H9 (cell line): ENCODE results near the gene HEATR5A. TPM values are rescaled to one million over a fixed set of nuclear protein-coding genes. Genes with fewer than 3 reads are reported as not detected.
"Not testable (repeated sequence)": the region's sequence is repeated elsewhere in the genome, so short reads cannot be mapped to it uniquely, and the experiment has no call there.

Experiments used
- DNase-seq: peaks from one replicate; pipeline ENCODE4 v3.0.0-alpha.2; 2017
- H2AFZ ChIP-seq: one replicate; pipeline ENCODE4 v1.6.1; 2013; ENCODE audit warnings: mild to moderate bottlenecking, low read length, control low read depth, moderate library complexity
- H2AK5ac ChIP-seq: 2 replicates; pipeline ENCODE4 v1.6.1; 2013; ENCODE audit warnings: low read length, control low read depth, mixed read lengths; ENCODE audit not compliant: insufficient read length
- H2BK120ac ChIP-seq: one replicate; pipeline ENCODE4 v1.6.1; 2013; ENCODE audit warnings: low read depth, mild to moderate bottlenecking, low read length, control low read depth, inconsistent platforms; ENCODE audit not compliant: poor library complexity, severe bottlenecking
- H2BK12ac ChIP-seq: 2 replicates; pipeline ENCODE4 v1.6.1; 2013; ENCODE audit warnings: low read length, control low read depth, mixed read lengths, low read depth; ENCODE audit not compliant: insufficient read length
- H2BK15ac ChIP-seq: 2 replicates; pipeline ENCODE4 v1.6.1; 2013; ENCODE audit warnings: low read depth, low read length, control low read depth
- H2BK20ac ChIP-seq: one replicate; pipeline ENCODE4 v1.6.1; 2013; ENCODE audit warnings: low read depth, mild to moderate bottlenecking, low read length, control low read depth, inconsistent platforms; ENCODE audit not compliant: poor library complexity, severe bottlenecking
- H2BK5ac ChIP-seq: 2 replicates; pipeline ENCODE4 v1.6.1; 2013; ENCODE audit warnings: low read length, control low read depth, mixed read lengths; ENCODE audit not compliant: insufficient read length
- H3K14ac ChIP-seq: 2 replicates; pipeline ENCODE4 v1.6.1; 2013; ENCODE audit warnings: low read length, control low read depth; ENCODE audit not compliant: insufficient read depth
- H3K18ac ChIP-seq: 2 replicates; pipeline ENCODE4 v1.6.1; 2013; ENCODE audit warnings: low read depth, mild to moderate bottlenecking, mixed read lengths, low read length, control low read depth; ENCODE audit not compliant: insufficient read length
- H3K23ac ChIP-seq: 2 replicates; pipeline ENCODE4 v1.6.1; 2013; ENCODE audit warnings: low read length, control low read depth, mixed read lengths, low read depth; ENCODE audit not compliant: insufficient read length
- H3K23me2 ChIP-seq: 2 replicates; pipeline ENCODE4 v1.6.1; 2013; ENCODE audit warnings: low read depth, mild to moderate bottlenecking, mixed read lengths, low read length, control low read depth; ENCODE audit not compliant: insufficient read length, poor library complexity, severe bottlenecking
- H3K27ac ChIP-seq: 2 replicates; pipeline ENCODE4 v1.5.1; 2013; ENCODE audit warnings: low read length, control low read depth, mixed read lengths, low read depth; ENCODE audit not compliant: insufficient read length
- H3K27me3 ChIP-seq: 2 replicates; pipeline ENCODE4 v1.6.1; 2013; ENCODE audit warnings: low read length, control low read depth, inconsistent platforms; ENCODE audit not compliant: insufficient read depth
- H3K4ac ChIP-seq: 2 replicates; pipeline ENCODE4 v1.6.1; 2013; ENCODE audit warnings: low read depth, mild to moderate bottlenecking, control low read depth, inconsistent platforms, low read length, moderate library complexity
- H3K4me1 ChIP-seq: 2 replicates; pipeline ENCODE4 v1.6.1; 2013; ENCODE audit warnings: low read length, control low read depth, inconsistent platforms; ENCODE audit not compliant: insufficient read depth
- H3K4me2 ChIP-seq: 2 replicates; pipeline ENCODE4 v1.6.1; 2013; ENCODE audit warnings: low read length, control low read depth, mixed read lengths; ENCODE audit not compliant: insufficient read length, insufficient read depth
- H3K56ac ChIP-seq: 2 replicates; pipeline ENCODE4 v1.6.1; 2013; ENCODE audit warnings: low read depth, mild to moderate bottlenecking, mixed read lengths, low read length, control low read depth; ENCODE audit not compliant: insufficient read length
- H3K79me1 ChIP-seq: 2 replicates; pipeline ENCODE4 v1.6.1; 2013; ENCODE audit warnings: low read depth, mild to moderate bottlenecking, moderate library complexity, low read length, control low read depth, inconsistent platforms; ENCODE audit not compliant: insufficient read depth, poor library complexity, severe bottlenecking
- H3K79me2 ChIP-seq: 2 replicates; pipeline ENCODE4 v1.6.1; 2013; ENCODE audit warnings: low read length, control low read depth, inconsistent platforms; ENCODE audit not compliant: insufficient read depth
- H3K9ac ChIP-seq: 2 replicates; pipeline ENCODE4 v1.6.1; 2013; ENCODE audit warnings: low read length, control low read depth, mixed read lengths; ENCODE audit not compliant: insufficient read length; ENCODE audit errors: extremely low read depth
- H3K9me3 ChIP-seq: one replicate; pipeline ENCODE4 v1.6.1; 2013; ENCODE audit warnings: low read depth, low read length, inconsistent platforms; ENCODE audit not compliant: control insufficient read depth
- H3T11ph ChIP-seq: one replicate; pipeline ENCODE4 v1.6.1; 2013; ENCODE audit warnings: mild to moderate bottlenecking, low read length, control low read depth, inconsistent platforms
- H4K20me1 ChIP-seq: one replicate; pipeline ENCODE4 v1.6.1; 2013; ENCODE audit not compliant: control insufficient read depth, insufficient read length, insufficient read depth
- H4K5ac ChIP-seq: 2 replicates; pipeline ENCODE4 v1.6.1; 2013; ENCODE audit warnings: low read depth, mild to moderate bottlenecking, mixed read lengths, low read length, control low read depth; ENCODE audit not compliant: insufficient read length
- H4K8ac ChIP-seq: replicated peaks from 2 replicates; pipeline ENCODE4 v1.6.1; 2013; ENCODE audit warnings: low read length, control low read depth, mixed read lengths, low read depth; ENCODE audit not compliant: insufficient read length
- H4K91ac ChIP-seq: 2 replicates; pipeline ENCODE4 v1.6.1; 2013; ENCODE audit warnings: low read depth, mild to moderate bottlenecking, moderate library complexity, mixed read lengths, low read length, control low read depth; ENCODE audit not compliant: insufficient read length
- H3K27ac Mint-ChIP-seq, 3 experiments: 2 replicates in 2 of 3; 3 replicates in 1 of 3; pipeline ENCODE4 v1.8.0; 2020 to 2021; ENCODE audit warnings: mixed read lengths in 3 of 3, mild to moderate bottlenecking in 1 of 3, moderate library complexity in 1 of 3
- H3K27me3 Mint-ChIP-seq: 2 replicates; pipeline ENCODE4 v1.8.0; 2021; ENCODE audit warnings: low read depth, mild to moderate bottlenecking, moderate library complexity, mixed read lengths
- H3K36me3 Mint-ChIP-seq, 3 experiments: 2 replicates in 2 of 3; 3 replicates in 1 of 3; pipeline ENCODE4 v1.8.0; 2020 to 2021; ENCODE audit warnings: low read depth in 3 of 3, mixed read lengths in 3 of 3; ENCODE audit not compliant: insufficient read depth in 1 of 3
- H3K4me1 Mint-ChIP-seq, 2 experiments: 2 replicates each; pipeline ENCODE4 v1.8.0; 2020; ENCODE audit warnings: mixed read lengths in 2 of 2
- H3K4me3 Mint-ChIP-seq, 2 experiments: 2 replicates in 1 of 2; 3 replicates in 1 of 2; pipeline ENCODE4 v1.8.0; 2020 to 2021; ENCODE audit warnings: mild to moderate bottlenecking in 2 of 2, mixed read lengths in 2 of 2, moderate library complexity in 1 of 2
- H3K9me3 Mint-ChIP-seq, 2 experiments: 2 replicates in 1 of 2; 3 replicates in 1 of 2; pipeline ENCODE4 v1.8.0; 2020; ENCODE audit warnings: mild to moderate bottlenecking in 2 of 2, mixed read lengths in 2 of 2, moderate library complexity in 1 of 2
- CTCF ChIP-seq: fragments of 200-600 bp; sonication (generic); conservative IDR thresholded peaks from 3 replicates; pipeline ENCODE4 v1.8.0; 2021; ENCODE audit warnings: antibody characterized with exemption, mild to moderate bottlenecking
- WGBS: extraction: QIAGEN DNeasy Blood & Tissue Kit; methylation state at CpG from one replicate; pipeline ENCODE4 v1.1.7; 2013; ENCODE audit warnings: missing lambda C conversion rate, low lambda C conversion rate, mixed read lengths; ENCODE audit not compliant: insufficient read length; ENCODE audit errors: extremely low coverage; 5-methylcytosine and 5-hydroxymethylcytosine counted together
- total RNA-seq: library from RNA; stranded (reverse); gene quantifications from 2 replicates; pipeline ENCODE4 v1.2.1, GENCODE V29; 2021

The HEATR5A gene
- total RNA-seq, 1 experiment from 2014 or later, result 21.2 TPM

- Histone ChIP-seq H2BK5ac (no peak overlapping the region), H3T11ph (no peak overlapping the region), H2BK12ac (no peak overlapping the region), H3K4ac (no peak overlapping the region), H3K79me1 (no peaks in the 10 kb centered on the region), H2BK15ac (no peak overlapping the region), H2BK120ac (no peak overlapping the region), H4K8ac (no peak overlapping the region), H2BK20ac (no peak overlapping the region), H3K27ac (no peak overlapping the region), H4K91ac (no peak overlapping the region), H3K4me1 (no peaks in the 10 kb centered on the region), H2AFZ (no peak overlapping the region), H3K23ac (no peak overlapping the region), H3K14ac (no peak overlapping the region), H3K56ac (no peak overlapping the region), H4K5ac (no peak overlapping the region), H4K20me1 (no peaks in the 10 kb centered on the region), H3K18ac (no peak overlapping the region), H3K9ac (no peak overlapping the region), H2AK5ac (no peak overlapping the region), H3K79me2 (no peaks in the 10 kb centered on the region), H3K9me3 (peaks cover 18% of the 10 kb centered on the region), H3K27me3 (no peaks in the 10 kb centered on the region), H3K23me2 (no peaks in the 10 kb centered on the region), H3K4me2 (no peak overlapping the region)
- no peak for DNase-seq
- Mint-ChIP-seq H3K36me3 (peaks cover 28 to 53% (median 45%) of the 10 kb centered on the region in 3 experiments), H3K27me3 (no peaks in the 10 kb centered on the region; the same call in 1 of the 2 replicates), H3K27ac (no peak overlapping the region), H3K4me3 (no peak overlapping the region), H3K4me1 (no peaks in the 10 kb centered on the region), H3K9me3 (peaks cover 65 to 80% of the 10 kb centered on the region in 2 experiments)
- no CpG with 5 or more reads among the region's 1 CpG for WGBS
- no peak for TF ChIP-seq CTCF
These were observed 143.3 kb downstream of the HEATR5A start for GRCh38 chr14:31277085-31277484.

GRCh38 chr14:31276417-31276816 is 143.9 kb downstream of the HEATR5A start:
- H3K4me1 ChIP-seq, H3K14ac ChIP-seq, H3K4me3 Mint-ChIP-seq, H3K79me1 ChIP-seq, H3K27ac Mint-ChIP-seq, H3K27ac ChIP-seq, H3K27me3 ChIP-seq, H2BK20ac ChIP-seq, H4K91ac ChIP-seq, DNase-seq, H3K9ac ChIP-seq, H4K5ac ChIP-seq, H3K4ac ChIP-seq, H3K4me2 ChIP-seq, H3K18ac ChIP-seq, H3K79me2 ChIP-seq, H3T11ph ChIP-seq, H2BK120ac ChIP-seq, H4K8ac ChIP-seq, H3K23ac ChIP-seq, H2BK15ac ChIP-seq, H2BK12ac ChIP-seq, H2AK5ac ChIP-seq, H4K20me1 ChIP-seq, H2AFZ ChIP-seq, H3K56ac ChIP-seq, H3K23me2 ChIP-seq, H2BK5ac ChIP-seq, H3K27me3 Mint-ChIP-seq, H3K4me1 Mint-ChIP-seq: not testable (repeated sequence)
- Mint-ChIP-seq H3K36me3 (peaks cover 28 to 58% (median 49%) of the 10 kb centered on the region in 3 experiments), H3K9me3 (peaks cover 65 to 79% of the 10 kb centered on the region in 2 experiments)
- peaks cover 18% of the 10 kb centered on the region for H3K9me3 ChIP-seq
- no CpG with 5 or more reads among the region's 5 CpGs for WGBS
